OCI-LY3 (cell line): ENCODE measurements around the gene ADD3.

Experiments used
- CTCF ChIP-seq: fragments of 200-600, 300-600 bp; sonication (generic); IDR thresholded peaks from 2 replicates; pipeline ENCODE4 v1.5.1; 2014; ENCODE audit warnings: antibody characterized with exemption, low read length, low read depth
- EZH2phosphoT487 ChIP-seq: fragments of 200-600 bp; shearing (Covaris generic); IDR thresholded peaks from 2 replicates; pipeline ENCODE4 v1.6.1; 2018; ENCODE audit warnings: antibody characterized with exemption, mixed run types, low read depth

- TF ChIP-seq CTCF (no peak), EZH2phosphoT487 (no peak)
These were observed 127.1 kb downstream of the ADD3 start for GRCh38 chr10:110134917-110135316.
